ENCODE data around the gene PURA.

GRCh38 chr5:140174014-140174413 is 60.1 kb downstream of the PURA start:
- TF ChIP-seq SP1 (IDR thresholded peaks at IDR 0.05) (no peak), L3MBTL2 (conservative IDR thresholded peaks at IDR 0.05) (no peak), ARNT (IDR thresholded peaks at IDR 0.05) (no peak), BHLHE40 (IDR thresholded peaks at IDR 0.05; ENCODE audit: borderline replicate concordance) (no peak)

All from HEK293T (cell line).